NCI-H446 treated with DMSO at 0.1 percent for 48 hours (cell line): ENCODE measurements around the gene KDM5C.

ENCODE experiments used
- DNase-seq: peaks from one replicate; lab custom pipeline; 2025; lab: John Stamatoyannopoulos, UW

The KDM5C gene

DNA sequence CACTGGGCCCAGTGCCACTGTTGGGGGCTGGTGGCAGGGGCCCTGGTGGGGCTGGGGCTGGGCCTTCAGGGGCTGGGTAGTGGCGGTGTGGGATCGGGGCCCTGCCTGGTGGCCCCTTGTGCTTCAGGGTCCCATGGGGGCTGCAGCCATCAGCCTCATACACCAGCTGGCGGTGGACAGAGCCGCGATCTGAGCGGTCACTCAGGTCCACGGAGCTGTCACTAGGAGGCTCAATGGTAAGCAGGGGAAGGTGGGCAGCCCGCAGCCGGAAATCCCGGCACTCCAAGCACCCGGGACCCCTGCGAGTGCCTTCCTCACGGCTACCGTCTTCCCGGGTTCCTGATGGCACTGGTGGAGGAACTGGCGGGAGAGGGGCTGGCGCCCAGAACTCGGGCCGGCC is 25.5 kb upstream of the KDM5C start:
- DNase-seq, result no peak

- DNase-seq, result no peak
Observed at GRCh38 chrX:53249408-53250042, 24.5 kb upstream of the KDM5C start.

- DNase-seq, result no peak
Observed at GRCh38 chrX:53247928-53248327, 22.9 kb upstream of the KDM5C start.

- no peak for DNase-seq
Observed at GRCh38 chrX:53246231-53246630, 21.2 kb upstream of the KDM5C start.

- no peak for DNase-seq
Observed at GRCh38 chrX:53244610-53245009, 19.6 kb upstream of the KDM5C start.

GRCh38 chrX:53242310-53242709 is 17.3 kb upstream of the KDM5C start:
- no peak for DNase-seq

GRCh38 chrX:53241558-53241957 is 16.6 kb upstream of the KDM5C start:
- DNase-seq, result no peak

GRCh38 chrX:53239474-53239873 is 14.5 kb upstream of the KDM5C start:
- DNase-seq, result no peak

DNA sequence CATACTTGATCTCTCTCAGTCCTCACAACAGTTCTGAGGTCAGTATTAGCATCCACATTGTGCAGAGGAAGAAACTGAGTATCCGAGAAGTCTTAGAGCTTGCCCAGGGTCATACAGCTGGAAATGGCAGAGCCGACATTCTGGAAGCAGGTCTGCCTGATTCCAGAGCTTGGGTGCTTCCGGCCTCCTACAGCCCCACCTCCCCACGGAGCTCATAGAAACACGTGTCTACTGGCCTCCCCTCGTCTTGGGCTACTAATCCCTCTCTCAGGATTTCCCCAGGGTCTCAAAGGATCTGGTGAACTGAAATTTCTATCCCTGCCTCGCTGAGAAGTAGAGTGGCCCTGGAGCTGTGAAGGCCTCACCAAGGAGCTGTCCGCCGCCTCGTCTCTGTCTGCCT is 12.0 kb upstream of the KDM5C start:
- DNase-seq, result no peak

- DNase-seq, result no peak
Observed at GRCh38 chrX:53236025-53236679, 11.1 kb upstream of the KDM5C start.

DNA sequence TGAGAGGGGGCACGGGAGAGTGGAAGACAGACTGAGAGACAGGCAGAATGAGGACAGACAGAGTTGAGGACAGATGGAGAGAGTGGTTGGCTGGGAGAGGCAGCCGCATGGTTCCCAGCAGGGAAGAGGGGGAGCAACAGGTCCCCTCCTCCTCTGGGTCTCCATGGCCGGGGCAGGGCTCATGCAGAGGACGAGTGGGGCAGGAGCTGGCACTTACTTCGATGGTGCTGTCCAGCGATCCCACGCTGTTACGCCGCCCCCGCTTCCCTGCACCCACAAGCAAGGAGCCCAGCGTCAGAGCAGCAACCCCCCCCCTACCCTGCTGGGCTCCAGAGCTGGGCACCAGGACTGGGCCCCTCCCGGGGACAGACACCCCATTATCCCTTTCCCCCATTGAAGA is 10.6 kb upstream of the KDM5C start:
- no peak for DNase-seq

DNA sequence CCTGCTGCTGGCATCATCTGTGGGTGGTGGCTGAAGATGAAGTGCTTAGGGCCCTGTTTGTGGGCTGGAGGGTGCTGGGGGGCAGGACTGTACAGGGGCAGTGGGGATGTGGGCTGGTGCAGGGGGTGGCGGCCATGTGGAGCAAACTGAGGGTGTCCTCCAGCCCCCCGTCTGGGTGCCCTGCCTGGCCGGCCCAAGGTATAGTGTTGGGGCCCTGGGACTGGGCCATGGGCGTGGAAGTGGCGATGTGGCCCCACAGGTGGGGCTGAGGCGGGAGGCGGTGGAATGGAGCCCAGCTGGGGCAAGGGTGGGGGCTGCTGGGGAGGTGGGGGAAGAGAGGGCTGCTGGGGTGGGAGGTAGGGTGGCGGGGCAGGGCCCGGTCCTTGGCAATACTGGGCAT is 9.5 kb upstream of the KDM5C start:
- no peak for DNase-seq

DNA sequence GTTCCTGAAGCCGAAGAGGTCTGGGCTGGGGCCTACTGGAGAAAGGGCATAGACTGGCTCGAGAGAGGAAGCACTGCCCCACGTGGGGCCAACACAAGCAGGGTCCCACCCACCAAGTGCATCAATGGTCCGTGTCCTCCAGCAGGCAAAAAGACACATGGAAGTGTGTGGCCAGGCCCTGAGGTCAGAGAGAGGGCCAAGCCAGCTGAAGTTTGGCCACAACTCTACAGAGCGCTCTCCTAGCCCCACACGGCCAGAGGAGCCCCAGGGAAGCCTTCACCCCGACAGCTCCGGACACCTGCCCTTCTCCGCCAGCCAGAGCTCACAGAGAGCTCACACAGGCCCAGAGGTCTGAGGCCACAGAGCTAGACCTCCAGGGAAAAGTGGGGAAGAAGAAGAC is 8.5 kb upstream of the KDM5C start:
- DNase-seq, result no peak

GRCh38 chrX:53230116-53230515 is 5.1 kb upstream of the KDM5C start:
- DNase-seq, result no peak

DNA sequence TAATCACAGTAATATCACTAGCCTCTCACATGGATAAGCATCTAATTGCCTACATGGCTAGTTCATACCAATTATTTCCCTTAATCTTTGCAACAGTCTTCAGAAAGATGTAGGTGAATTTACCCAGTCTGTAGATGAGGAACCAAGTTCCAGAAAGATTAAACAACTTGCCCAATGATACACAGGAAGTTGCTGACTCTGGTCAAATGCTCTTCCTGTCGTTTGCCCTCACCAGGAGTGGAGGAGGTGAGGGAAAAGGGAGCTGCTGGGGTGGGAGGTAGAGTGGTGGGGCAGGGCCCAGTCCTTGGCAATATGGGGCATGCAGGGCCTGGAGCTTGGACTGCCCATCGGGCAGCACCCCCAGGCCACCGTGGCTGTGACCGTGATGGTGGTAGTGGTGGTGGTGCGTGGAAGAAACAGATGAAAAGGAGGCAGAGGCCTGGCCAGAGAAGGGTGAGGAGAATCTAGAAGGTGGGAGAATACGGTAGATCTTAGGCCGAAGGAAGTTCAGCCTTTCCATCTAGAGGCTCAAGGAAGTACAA is 2.3 kb upstream of the KDM5C start:
- DNase-seq, result no peak

GRCh38 chrX:53223955-53224859 is 800 bp downstream of the KDM5C start:
- no peak for DNase-seq

GRCh38 chrX:53223068-53223693 is 1.8 kb downstream of the KDM5C start:
- DNase-seq, result no peak

DNA sequence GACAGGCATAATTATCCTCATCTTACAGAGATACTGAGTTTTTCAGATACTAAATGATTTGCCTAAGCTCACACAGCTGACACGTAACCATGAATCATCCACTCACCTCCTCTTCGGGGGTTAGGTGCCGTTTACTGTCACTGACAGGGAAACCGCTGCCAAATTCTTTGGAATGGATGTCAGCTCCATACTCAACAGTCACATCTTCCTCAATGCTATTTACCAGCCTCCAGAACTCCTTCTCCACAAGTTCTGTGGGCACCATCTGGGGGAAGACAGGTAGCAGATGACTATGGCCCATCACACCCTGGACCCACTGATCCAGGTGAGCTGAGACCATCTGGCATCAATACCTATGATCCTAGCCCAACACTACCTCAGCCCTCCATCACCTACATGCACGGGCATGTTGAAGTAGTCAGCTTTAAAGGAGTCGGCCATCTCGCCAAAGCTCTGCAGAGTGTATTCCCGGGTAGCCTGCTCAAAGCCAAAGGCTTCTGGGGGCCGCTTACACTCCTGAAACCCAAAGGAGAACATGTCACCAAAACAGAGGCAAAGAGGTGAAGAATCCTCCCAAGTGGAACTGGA is 13.5 kb downstream of the KDM5C start:
- DNase-seq, result no peak

DNA sequence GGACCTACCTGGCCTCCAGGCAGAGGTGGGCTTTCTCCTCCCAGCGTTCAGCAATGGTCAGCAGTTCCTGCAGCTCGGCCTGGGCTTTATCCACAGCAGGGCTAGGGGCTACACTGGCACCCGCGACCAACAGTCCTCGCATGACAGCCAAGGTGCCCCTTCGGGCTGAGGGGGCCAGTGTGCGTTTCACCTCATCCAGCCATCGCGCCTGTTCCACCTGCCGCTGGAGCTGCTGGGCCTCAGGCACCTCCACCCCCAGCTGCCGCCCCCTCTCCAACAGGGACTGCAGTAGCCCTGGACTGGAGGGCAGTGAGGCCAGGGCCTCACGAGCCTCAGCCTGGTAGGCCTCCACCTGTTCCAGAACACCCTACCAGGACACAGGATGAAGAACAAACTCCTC is 28.3 kb downstream of the KDM5C start:
- DNase-seq, result no peak

- no peak for DNase-seq
Observed at GRCh38 chrX:53195401-53195800, 29.6 kb downstream of the KDM5C start.

DNA sequence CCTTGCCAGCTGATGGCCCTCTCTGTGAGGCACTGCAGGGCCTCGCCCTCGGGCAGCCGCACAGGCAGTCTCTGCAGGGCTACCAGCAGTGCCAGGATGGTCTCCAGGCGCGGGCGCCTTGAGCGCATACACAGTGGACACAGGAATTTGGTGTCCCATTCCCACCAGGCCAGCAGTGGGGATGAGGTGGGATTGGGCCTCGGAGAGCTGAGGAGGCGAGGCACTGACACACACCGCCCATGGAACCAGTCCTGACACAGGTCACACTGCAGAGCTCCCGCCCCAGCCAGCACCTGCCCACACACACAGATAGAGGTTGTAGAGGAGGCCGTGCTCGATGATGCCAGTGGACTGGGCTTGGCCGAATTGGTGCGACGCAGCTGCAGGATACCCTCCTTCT is 30.7 kb downstream of the KDM5C start:
- DNase-seq, result no peak

DNA sequence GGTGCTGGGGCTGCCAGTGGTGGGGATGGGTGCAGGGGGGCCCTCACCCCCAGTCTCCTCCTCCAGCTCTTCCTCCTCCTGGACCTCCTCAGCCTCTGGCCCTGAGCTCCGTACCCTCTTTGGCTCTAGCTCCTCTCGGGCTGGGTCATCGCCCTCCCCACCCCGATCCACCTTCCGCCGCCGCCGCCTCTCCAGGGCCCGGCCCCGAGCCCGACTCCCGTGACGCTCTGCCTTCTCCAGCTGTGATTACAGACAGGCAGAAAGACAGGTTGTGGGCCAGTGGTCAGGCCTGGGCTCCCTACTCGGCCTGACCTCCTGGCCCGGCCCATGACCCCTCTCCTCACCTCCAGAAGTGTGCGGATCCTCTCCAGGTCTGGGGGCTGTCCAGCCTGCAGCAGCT is 31.9 kb downstream of the KDM5C start:
- DNase-seq, result no peak
